Mesenchymal stem cell (in vitro differentiated cells and primary cell): ENCODE data around the gene CARD8.
A peak's percentile ranks its signal among the peaks of the same experiment; 100 is the strongest.

ENCODE experiments used
- DNase-seq: peaks from one replicate; pipeline ENCODE4 v3.0.0-alpha.2; 2013
- H2AFZ ChIP-seq: one replicate; pipeline ENCODE4 v1.6.1; 2013; ENCODE audit warnings: low read depth, mild to moderate bottlenecking, control low read depth, inconsistent platforms, low read length, moderate library complexity
- H2AK5ac ChIP-seq: 2 replicates; pipeline ENCODE4 v1.6.1; 2013; ENCODE audit warnings: low read length, moderate library complexity, mild to moderate bottlenecking, inconsistent platforms; ENCODE audit not compliant: severe bottlenecking
- H2BK120ac ChIP-seq: one replicate; pipeline ENCODE4 v1.6.1; 2013; ENCODE audit warnings: low read depth, mild to moderate bottlenecking, inconsistent platforms, low read length, moderate library complexity
- H2BK12ac ChIP-seq, 2 experiments: one replicate each; pipeline ENCODE4 v1.6.1; 2013; ENCODE audit warnings: inconsistent platforms in 2 of 2, low read length in 2 of 2, mild to moderate bottlenecking in 2 of 2, moderate library complexity in 2 of 2, control low read depth in 1 of 2
- H2BK15ac ChIP-seq: one replicate; pipeline ENCODE4 v1.6.1; 2013; ENCODE audit warnings: mild to moderate bottlenecking, low read depth, inconsistent platforms; ENCODE audit not compliant: poor library complexity, severe bottlenecking
- H2BK5ac ChIP-seq: 2 replicates; pipeline ENCODE4 v1.6.1; 2013; ENCODE audit warnings: low read depth, mild to moderate bottlenecking, low read length, control low read depth, inconsistent platforms; ENCODE audit not compliant: poor library complexity, severe bottlenecking
- H3K14ac ChIP-seq, 2 experiments: one replicate each; pipeline ENCODE4 v1.6.1; 2013; ENCODE audit warnings: inconsistent platforms in 2 of 2, low read length in 2 of 2, control low read depth in 1 of 2, mild to moderate bottlenecking in 1 of 2, moderate library complexity in 1 of 2
- H3K18ac ChIP-seq, 2 experiments: one replicate each; pipeline ENCODE4 v1.6.1; 2013; ENCODE audit warnings: inconsistent platforms in 2 of 2, low read length in 2 of 2, control low read depth in 1 of 2, low read depth in 1 of 2, mild to moderate bottlenecking in 1 of 2
- H3K23ac ChIP-seq, 2 experiments: one replicate each; pipeline ENCODE4 v1.6.1; 2013; ENCODE audit warnings: inconsistent platforms in 2 of 2, low read length in 2 of 2, mild to moderate bottlenecking in 2 of 2, moderate library complexity in 2 of 2, control low read depth in 1 of 2
- H3K27ac ChIP-seq: 2 replicates; pipeline ENCODE4 v1.5.1; 2013; ENCODE audit warnings: mild to moderate bottlenecking, moderate library complexity, low read length, control low read depth, inconsistent platforms; ENCODE audit not compliant: poor library complexity, severe bottlenecking
- H3K27me3 ChIP-seq, 2 experiments: 2 replicates each; pipeline versions ENCODE4 v1.6.1 to v1.7.0; 2013; ENCODE audit warnings: low read length in 2 of 2, mild to moderate bottlenecking in 2 of 2, moderate library complexity in 2 of 2, control low read depth in 1 of 2, inconsistent platforms in 1 of 2; ENCODE audit not compliant: control insufficient read depth in 1 of 2, insufficient read depth in 1 of 2
- H3K36me3 ChIP-seq, 2 experiments: 2 replicates each; pipeline versions ENCODE4 v1.6.1 to v1.7.0; 2013; ENCODE audit warnings: low read length in 2 of 2, control low read depth in 1 of 2, inconsistent platforms in 1 of 2, low read depth in 1 of 2, mild to moderate bottlenecking in 1 of 2; ENCODE audit not compliant: insufficient read depth in 2 of 2, control insufficient read depth in 1 of 2
- H3K4ac ChIP-seq, 2 experiments: one replicate each; pipeline ENCODE4 v1.6.1; 2013; ENCODE audit warnings: inconsistent platforms in 2 of 2, low read length in 2 of 2, mild to moderate bottlenecking in 2 of 2, moderate library complexity in 2 of 2, control low read depth in 1 of 2, low read depth in 1 of 2
- H3K4me1 ChIP-seq: 2 replicates; pipeline ENCODE4 v1.6.1; 2013; ENCODE audit warnings: low read depth, low read length, control low read depth; ENCODE audit not compliant: control insufficient read depth, insufficient read depth
- H3K4me2 ChIP-seq: 2 replicates; pipeline ENCODE4 v1.6.1; 2013; ENCODE audit warnings: low read length, mild to moderate bottlenecking, inconsistent platforms; ENCODE audit not compliant: poor library complexity, severe bottlenecking
- H3K4me3 ChIP-seq, 2 experiments: 2 replicates each; pipeline versions ENCODE4 v1.5.1 to v1.7.0; 2013; ENCODE audit warnings: low read length in 2 of 2, mild to moderate bottlenecking in 2 of 2, control low read depth in 1 of 2, low read depth in 1 of 2; ENCODE audit not compliant: insufficient read depth in 1 of 2
- H3K79me1 ChIP-seq: replicated peaks from 2 replicates; pipeline ENCODE4 v1.6.1; 2013; ENCODE audit warnings: mild to moderate bottlenecking, control low read depth, low read length, inconsistent platforms; ENCODE audit not compliant: poor library complexity, severe bottlenecking
- H3K9ac ChIP-seq: 2 replicates; pipeline ENCODE4 v1.7.0; 2013; ENCODE audit warnings: mild to moderate bottlenecking, low read length, moderate library complexity
- H3K9me3 ChIP-seq: 2 replicates; pipeline ENCODE4 v1.7.0; 2013; ENCODE audit warnings: mild to moderate bottlenecking, low read length; ENCODE audit not compliant: control insufficient read depth
- H4K8ac ChIP-seq: one replicate; pipeline ENCODE4 v1.6.1; 2013; ENCODE audit warnings: inconsistent platforms, mild to moderate bottlenecking, low read length, moderate library complexity
- H4K91ac ChIP-seq: one replicate; pipeline ENCODE4 v1.6.1; 2013; ENCODE audit warnings: mild to moderate bottlenecking, low read length, inconsistent platforms
- WGBS: methylation state at CpG from one replicate; pipeline ENCODE4 v1.1.7; 2013; ENCODE audit warnings: mixed read lengths; 5-methylcytosine and 5-hydroxymethylcytosine counted together

Gene CARD8

GRCh38 chr19:48301886-48302599, 46.3 kb upstream of the CARD8 start:
- Histone ChIP-seq H3K4me2 (no peak overlapping the region), H3K4ac (no peak overlapping the region), H3K4me1 (peaks cover 3% of the 10 kb centered on the region), H3K27me3 (peaks cover 25 to 39% of the 10 kb centered on the region in 2 experiments), H2BK12ac (no peak overlapping the region), H3K14ac (no peak overlapping the region), H2AFZ (no peak overlapping the region), H2BK120ac (no peak overlapping the region), H3K23ac (no peak overlapping the region), H3K36me3 (no peaks in the 10 kb centered on the region), H3K18ac (no peak overlapping the region), H3K9me3 (peaks cover 2% of the 10 kb centered on the region), H4K8ac (no peak overlapping the region), H4K91ac (no peak overlapping the region), H3K79me1 (no peaks in the 10 kb centered on the region), H2BK5ac (no peak overlapping the region), H3K4me3 (no peak overlapping the region), H2AK5ac (no peak overlapping the region), H2BK15ac (no peak overlapping the region), H3K27ac (no peak overlapping the region), H3K9ac (no peak overlapping the region)
- no peak for DNase-seq
- 93% methylated on average over 1 of the region's 1 CpG for WGBS

DNA sequence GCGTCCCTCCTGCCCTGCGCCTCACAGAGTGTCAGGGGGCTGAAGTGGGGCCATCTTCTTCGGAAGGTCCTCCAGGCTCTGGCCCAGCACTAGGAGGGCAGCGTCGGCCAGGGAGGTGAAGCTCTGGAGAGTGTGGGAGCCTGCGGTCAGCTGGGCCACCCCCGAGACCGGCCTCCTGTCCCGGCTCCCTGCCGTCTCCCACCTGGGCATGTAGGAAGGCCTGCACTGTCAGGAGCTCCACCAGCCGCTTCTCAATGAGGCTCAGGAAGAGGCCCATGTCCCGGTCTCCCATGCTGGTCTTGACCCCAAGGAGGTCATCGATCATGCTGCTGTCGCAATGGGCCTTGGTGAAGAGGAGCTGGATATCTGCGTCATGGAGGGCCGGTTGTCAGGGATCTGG, 42.3 kb upstream of the CARD8 start:
- Histone ChIP-seq H3K79me1 (no peaks in the 10 kb centered on the region), H4K91ac (no peak overlapping the region), H3K4me2 (no peak overlapping the region), H3K27ac (no peak overlapping the region), H4K8ac (no peak overlapping the region), H2BK12ac (no peak overlapping the region), H3K18ac (no peak overlapping the region), H3K4me1 (no peaks in the 10 kb centered on the region), H3K27me3 (peaks cover 15 to 29% of the 10 kb centered on the region in 2 experiments), H2AK5ac (no peak overlapping the region), H3K9ac (no peak overlapping the region), H2BK120ac (no peak overlapping the region), H3K4ac (no peak overlapping the region), H2AFZ (no peak overlapping the region), H3K9me3 (peaks cover 2% of the 10 kb centered on the region), H2BK15ac (no peak overlapping the region), H3K23ac (no peak overlapping the region), H3K36me3 (no peaks in the 10 kb centered on the region), H3K4me3 (no peak overlapping the region), H2BK5ac (no peak overlapping the region), H3K14ac (no peak overlapping the region)
- WGBS, result 91% methylated on average over 16 of the region's 16 CpGs
- DNase-seq, result no peak

- peak overlapping the region; percentile 46 for H4K91ac ChIP-seq
- no peaks in the 10 kb centered on the region for H3K4me1 ChIP-seq
- no peak overlapping the region for H3K23ac ChIP-seq
- DNase-seq, result no peak
- H2BK15ac ChIP-seq, result no peak overlapping the region
- peaks cover 7 to 21% of the 10 kb centered on the region in 2 experiments for H3K27me3 ChIP-seq
- no peak overlapping the region for H2AK5ac ChIP-seq
- H2BK120ac ChIP-seq, result no peak overlapping the region
- no peak overlapping the region for H2BK5ac ChIP-seq
- WGBS, result 92% methylated on average over 40 of the region's 42 CpGs
- H3K79me1 ChIP-seq, result no peaks in the 10 kb centered on the region
- no peak overlapping the region for H3K18ac ChIP-seq
- H3K4me3 ChIP-seq, result no peak overlapping the region
- no peaks in the 10 kb centered on the region for H3K36me3 ChIP-seq
- no peak overlapping the region for H3K27ac ChIP-seq
- H3K14ac ChIP-seq, result no peak overlapping the region
- no peak overlapping the region for H2BK12ac ChIP-seq
- peaks cover 2% of the 10 kb centered on the region for H3K9me3 ChIP-seq
- H2AFZ ChIP-seq, result no peak overlapping the region
- H3K4ac ChIP-seq, result no peak overlapping the region
- H4K8ac ChIP-seq, result no peak overlapping the region
- H3K4me2 ChIP-seq, result no peak overlapping the region
- no peak overlapping the region for H3K9ac ChIP-seq
These were observed 41.4 kb upstream of the CARD8 start for GRCh38 chr19:48296963-48297734.

DNA sequence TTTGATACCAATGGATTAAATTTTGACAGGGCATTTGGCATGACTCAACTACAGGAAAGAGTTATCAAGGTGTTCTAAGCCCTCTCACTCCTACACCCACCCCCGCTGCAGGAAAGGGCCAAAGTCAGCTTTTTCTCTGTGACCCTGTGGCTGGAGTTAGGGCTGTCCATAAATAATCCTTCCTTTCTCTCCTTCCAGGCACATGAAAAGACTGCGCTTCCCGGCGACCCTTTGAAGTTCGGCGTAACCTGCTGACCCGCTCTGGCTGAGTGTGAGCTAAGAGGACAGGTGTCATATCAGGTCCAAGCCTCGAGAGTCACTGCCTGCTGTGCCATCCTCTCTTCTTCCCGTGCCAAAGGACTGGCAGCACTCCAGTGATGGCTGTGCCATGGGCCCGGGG, 39.7 kb upstream of the CARD8 start:
- Histone ChIP-seq H2BK12ac (no peak overlapping the region), H2BK15ac (no peak overlapping the region)

More for the DNA sequence above, 39.7 kb upstream of the CARD8 start:
- Histone ChIP-seq H3K4me1 (peaks cover 4% of the 10 kb centered on the region), H3K27ac (no peak overlapping the region), H4K91ac (no peak overlapping the region), H3K4me3 (no peak overlapping the region), H3K4me2 (no peak overlapping the region), H2AK5ac (no peak overlapping the region), H3K79me1 (no peaks in the 10 kb centered on the region), H3K9me3 (no peaks in the 10 kb centered on the region), H3K14ac (no peak overlapping the region), H2BK120ac (no peak overlapping the region), H2AFZ (no peak overlapping the region), H3K27me3 (peaks cover 0 to 9% of the 10 kb centered on the region in 2 experiments), H3K18ac (no peak overlapping the region), H4K8ac (no peak overlapping the region), H3K4ac (no peak overlapping the region), H3K9ac (no peak overlapping the region), H3K23ac (no peak overlapping the region), H2BK5ac (no peak overlapping the region), H3K36me3 (no peaks in the 10 kb centered on the region)
- DNase-seq, result no peak
- WGBS, result 86% methylated on average over 10 of the region's 10 CpGs
